NCI-H1436 (cell line): ENCODE data around the gene IKZF2.
"Not testable (repeated sequence)": the region's sequence is repeated elsewhere in the genome, so short reads cannot be mapped to it uniquely, and the experiment has no call there.

ENCODE experiments used
- DNase-seq: peaks from one replicate; lab custom pipeline; 2025; lab: John Stamatoyannopoulos, UW

IKZF2 gene

GRCh38 chr2:213036836-213037235 is 114.6 kb downstream of the IKZF2 start:
- DNase-seq, result no peak

- no peak for DNase-seq
Measured at GRCh38 chr2:213034585-213034984, 116.8 kb downstream of the IKZF2 start.

- no peak for DNase-seq
Measured at GRCh38 chr2:213032607-213033006, 118.8 kb downstream of the IKZF2 start.

GRCh38 chr2:213022987-213023386 is 128.4 kb downstream of the IKZF2 start:
- DNase-seq, result no peak

GRCh38 chr2:213021971-213022899 is 129.2 kb downstream of the IKZF2 start:
- DNase-seq, result no peak

- DNase-seq, result not testable (repeated sequence)
Measured at GRCh38 chr2:213020913-213021312, 130.5 kb downstream of the IKZF2 start.

GRCh38 chr2:213020268-213020667 is 131.1 kb downstream of the IKZF2 start:
- no peak for DNase-seq

- DNase-seq, result no peak
Measured at GRCh38 chr2:213019368-213019767, 132.0 kb downstream of the IKZF2 start.

GRCh38 chr2:213018340-213018901 is 133.0 kb downstream of the IKZF2 start:
- no peak for DNase-seq

GRCh38 chr2:213017404-213017803 is 134.0 kb downstream of the IKZF2 start:
- no peak for DNase-seq

- DNase-seq, result no peak
Measured at GRCh38 chr2:213016984-213017351, 134.4 kb downstream of the IKZF2 start.

- DNase-seq, result no peak
Measured at GRCh38 chr2:213016166-213016983, 135.0 kb downstream of the IKZF2 start.

GRCh38 chr2:213015387-213016165 is 135.8 kb downstream of the IKZF2 start:
- no peak for DNase-seq

GRCh38 chr2:213013979-213014378 is 137.4 kb downstream of the IKZF2 start:
- no peak for DNase-seq

GRCh38 chr2:213011505-213011904 is 139.9 kb downstream of the IKZF2 start:
- DNase-seq, result no peak

- DNase-seq, result no peak
Measured at GRCh38 chr2:213010106-213010779, 141.2 kb downstream of the IKZF2 start.

- no peak for DNase-seq
Measured at GRCh38 chr2:213007290-213007838, 144.0 kb downstream of the IKZF2 start.

GRCh38 chr2:213004197-213004821 is 147.1 kb downstream of the IKZF2 start:
- no peak for DNase-seq

- no peak for DNase-seq
Measured at GRCh38 chr2:213002383-213002782, 149.0 kb downstream of the IKZF2 start.

GRCh38 chr2:213001297-213001910 is 150.0 kb downstream of the IKZF2 start:
- no peak for DNase-seq
